DOHH2 (cell line): ENCODE data around the gene AUTS2.

ENCODE experiments used
- EZH2phosphoT487 ChIP-seq: fragments of 200-600 bp; sonication (generic); IDR thresholded peaks from 2 replicates; pipeline ENCODE4 v1.6.1; 2017; ENCODE audit warnings: borderline replicate concordance, mild to moderate bottlenecking, antibody characterized with exemption, low read length, moderate library complexity, mixed read lengths
- TF ChIP-seq, protein P1 (sequence below): fragments of 200-600 bp; sonication (generic); IDR thresholded peaks from one replicate; pipeline ENCODE4 v1.5.1; 2014; ENCODE audit warnings: antibody characterized with exemption, mild to moderate bottlenecking, low read depth, low read length; ENCODE audit not compliant: poor library complexity, severe bottlenecking

- TF ChIP-seq, protein P1, sequence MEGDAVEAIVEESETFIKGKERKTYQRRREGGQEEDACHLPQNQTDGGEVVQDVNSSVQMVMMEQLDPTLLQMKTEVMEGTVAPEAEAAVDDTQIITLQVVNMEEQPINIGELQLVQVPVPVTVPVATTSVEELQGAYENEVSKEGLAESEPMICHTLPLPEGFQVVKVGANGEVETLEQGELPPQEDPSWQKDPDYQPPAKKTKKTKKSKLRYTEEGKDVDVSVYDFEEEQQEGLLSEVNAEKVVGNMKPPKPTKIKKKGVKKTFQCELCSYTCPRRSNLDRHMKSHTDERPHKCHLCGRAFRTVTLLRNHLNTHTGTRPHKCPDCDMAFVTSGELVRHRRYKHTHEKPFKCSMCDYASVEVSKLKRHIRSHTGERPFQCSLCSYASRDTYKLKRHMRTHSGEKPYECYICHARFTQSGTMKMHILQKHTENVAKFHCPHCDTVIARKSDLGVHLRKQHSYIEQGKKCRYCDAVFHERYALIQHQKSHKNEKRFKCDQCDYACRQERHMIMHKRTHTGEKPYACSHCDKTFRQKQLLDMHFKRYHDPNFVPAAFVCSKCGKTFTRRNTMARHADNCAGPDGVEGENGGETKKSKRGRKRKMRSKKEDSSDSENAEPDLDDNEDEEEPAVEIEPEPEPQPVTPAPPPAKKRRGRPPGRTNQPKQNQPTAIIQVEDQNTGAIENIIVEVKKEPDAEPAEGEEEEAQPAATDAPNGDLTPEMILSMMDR = no peak
- no peak for TF ChIP-seq EZH2phosphoT487
These were observed 635.5 kb downstream of the AUTS2 start for GRCh38 chr7:70233776-70234175.
